Measurements from ENCODE around the gene PAX6.
A peak's percentile ranks its signal among the peaks of the same experiment; 100 is the strongest.

The PAX6 gene

DNA sequence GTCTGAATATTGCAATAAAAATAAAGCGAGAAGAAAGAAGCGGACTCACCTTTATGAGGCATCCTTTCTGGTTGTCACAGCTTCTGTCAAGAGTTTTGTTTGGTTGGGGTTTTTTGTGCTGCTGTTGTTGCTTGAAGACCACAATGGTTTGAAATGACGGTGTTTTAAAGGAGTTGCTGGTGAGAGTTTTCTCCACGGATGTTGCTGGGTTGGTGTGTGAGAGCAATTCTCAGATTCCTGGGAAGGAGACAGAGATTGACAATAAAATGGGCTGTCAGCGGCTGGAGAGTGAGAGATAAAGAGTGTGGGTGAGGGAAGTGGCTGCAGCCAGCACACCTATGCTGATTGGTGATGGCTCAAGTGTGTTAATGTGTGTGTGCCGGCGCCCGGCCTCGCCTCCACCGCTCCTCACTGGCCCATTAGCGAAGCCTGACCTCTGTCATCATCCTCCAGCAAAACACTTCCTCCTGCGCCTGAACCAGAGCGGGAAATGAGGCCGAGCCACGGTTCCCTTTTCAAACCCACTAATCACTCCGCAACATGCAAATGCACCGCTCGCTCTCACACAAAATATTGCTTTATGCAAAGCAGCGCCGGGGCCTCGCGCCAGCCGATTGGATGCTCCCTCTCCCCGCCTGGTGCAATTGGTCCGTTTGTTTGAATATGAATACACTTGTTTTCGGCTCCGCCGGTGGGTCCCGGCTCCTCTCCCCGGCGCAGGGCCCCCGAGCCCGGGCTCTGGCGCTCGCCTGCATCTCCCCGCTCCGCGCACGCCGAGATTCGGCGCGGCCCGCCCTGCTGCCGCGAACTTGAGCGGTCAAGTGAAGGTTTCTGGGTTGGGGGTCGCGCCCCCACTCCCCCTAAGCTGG lies at the start of gene PAX6:
Gene PAX6, minus strand, starts transcription at position 544 of the 869 bp plus-strand sequence. CDS start 4,911 bp downstream, outside the sequence.
- DNase-seq, result peak; percentile 94

DNA sequence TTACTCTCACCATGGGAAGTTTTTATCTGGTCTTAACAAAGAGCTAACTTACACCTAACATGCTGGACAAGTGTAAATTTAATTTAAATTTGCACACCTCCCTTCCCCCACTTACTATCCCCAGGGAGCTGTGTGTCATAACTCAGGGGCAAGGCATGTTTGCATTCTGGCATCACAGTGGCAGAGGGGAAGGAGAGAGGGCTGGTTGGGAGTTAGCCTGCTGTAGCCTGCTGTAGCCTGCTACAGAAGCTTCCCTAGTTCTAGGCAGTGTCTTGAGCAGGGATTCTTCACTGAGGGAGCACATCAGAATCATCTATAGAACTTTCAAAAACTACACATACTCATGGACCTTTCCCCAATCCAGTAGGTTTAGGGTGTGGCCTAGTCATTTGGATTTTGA lies 49.3 kb upstream of the PAX6 start:
- no peak for DNase-seq

DNA sequence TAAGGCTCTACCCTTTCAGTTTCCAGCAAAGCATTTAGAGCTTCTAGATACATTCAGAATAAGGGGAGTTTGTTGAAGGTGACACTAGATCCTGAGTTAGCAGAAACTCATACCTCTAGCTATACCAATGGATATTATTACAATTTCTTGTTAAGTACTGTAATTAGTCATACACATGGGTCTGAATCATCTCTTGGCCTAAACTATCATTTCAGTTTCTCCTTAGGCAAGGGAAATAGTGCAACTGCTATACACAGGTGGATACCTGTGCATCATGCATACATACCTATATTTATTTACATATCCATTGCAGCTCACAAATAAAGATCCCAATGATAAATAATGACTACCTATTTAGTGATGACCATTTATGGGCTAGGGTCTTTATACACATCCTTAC lies 45.1 kb upstream of the PAX6 start:
- DNase-seq, result no peak

DNA sequence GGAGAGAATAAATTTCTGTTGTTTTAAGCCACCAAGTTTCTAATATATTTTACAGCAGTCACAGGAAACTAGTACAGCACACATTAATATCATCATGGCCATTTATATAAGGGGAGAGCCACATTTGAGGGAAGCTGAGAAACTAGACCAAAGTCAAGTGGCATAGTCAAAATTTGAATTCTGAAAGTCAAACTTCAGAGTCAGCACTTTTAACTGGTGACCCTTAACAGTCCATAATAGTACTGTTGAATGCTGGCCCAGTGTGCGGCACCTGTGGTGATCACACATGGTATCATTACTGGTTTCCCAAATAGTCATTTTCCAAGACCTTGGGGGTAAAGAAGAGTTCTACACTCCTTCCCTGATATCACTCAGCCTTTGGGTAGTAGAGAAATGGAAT lies 44.3 kb upstream of the PAX6 start:
- no peak for DNase-seq

DNA sequence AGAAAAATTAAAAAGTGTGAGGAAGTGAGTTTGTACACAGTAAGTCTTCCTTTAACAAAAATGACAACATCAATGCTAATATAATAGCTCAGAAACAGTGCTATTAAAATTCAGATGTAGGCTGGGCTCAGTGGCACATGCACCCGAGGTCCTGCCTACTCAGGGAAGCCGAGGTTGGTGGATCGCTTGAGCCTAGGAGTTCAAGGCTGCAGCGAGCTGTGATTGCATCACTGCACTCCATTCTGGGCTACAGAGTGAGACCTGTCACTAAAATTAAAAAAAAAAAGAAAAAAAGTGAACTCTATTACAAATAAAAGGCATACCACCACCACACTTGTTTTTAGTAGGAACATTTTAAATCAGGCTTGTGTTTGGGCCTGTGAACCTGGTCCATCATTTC lies 39.2 kb upstream of the PAX6 start:
- no peak for DNase-seq

DNA sequence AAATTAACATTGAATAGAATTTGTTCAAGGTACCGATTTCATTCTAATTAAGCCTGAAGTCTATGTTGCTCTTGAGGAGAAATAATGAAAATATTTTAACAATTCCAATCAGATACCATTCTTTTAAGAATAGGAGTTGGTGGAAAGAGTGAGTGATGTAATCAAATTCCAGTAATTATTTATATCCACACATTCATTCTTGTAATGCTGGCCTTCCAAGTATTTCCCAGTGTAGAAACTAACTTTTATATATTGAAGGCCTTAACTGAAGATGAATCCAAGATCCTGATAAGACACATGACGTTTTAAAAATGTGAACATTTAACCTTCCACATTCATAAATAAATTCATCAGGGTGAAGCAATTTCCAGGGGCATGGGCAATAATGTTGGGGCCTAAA lies 36.6 kb upstream of the PAX6 start:
- no peak for DNase-seq

DNA sequence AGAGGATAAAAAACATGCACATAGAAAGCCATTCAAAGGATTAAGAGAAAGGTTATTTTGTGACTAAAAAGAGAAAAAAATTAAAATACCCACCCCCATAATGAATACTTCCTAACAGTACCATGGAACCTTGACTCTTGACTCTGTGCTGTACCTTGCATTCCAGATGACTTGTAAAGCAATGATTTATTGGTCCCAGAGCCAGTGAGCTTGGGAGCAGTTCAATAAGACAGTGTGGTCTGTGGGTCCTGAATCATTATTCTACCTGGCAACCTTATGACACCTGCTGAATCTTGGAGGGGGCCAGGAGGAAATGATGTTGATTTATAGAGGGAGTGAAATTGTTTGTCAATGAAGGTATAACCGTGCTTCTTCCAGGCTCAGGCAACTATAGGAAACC lies 34.2 kb upstream of the PAX6 start:
- DNase-seq, result no peak

DNA sequence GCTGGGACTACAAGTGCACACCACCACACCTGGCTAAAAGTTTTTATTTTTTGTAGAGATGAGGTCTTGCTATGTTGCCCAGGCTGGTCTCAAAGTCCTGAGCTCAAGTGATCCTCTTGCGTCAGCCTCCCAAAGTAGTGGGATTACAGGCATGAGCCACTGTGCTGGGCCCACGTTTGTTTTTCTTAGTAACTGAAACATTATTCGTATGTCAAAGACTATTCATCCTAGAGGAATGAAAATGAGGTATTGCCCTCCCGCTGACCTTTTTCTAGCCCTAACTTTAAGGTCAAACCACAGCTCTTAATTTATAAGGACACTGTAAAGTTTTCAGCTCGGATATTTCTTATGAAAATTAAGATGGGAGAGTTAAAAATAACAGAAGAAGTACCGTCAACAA lies 33.2 kb upstream of the PAX6 start:
- DNase-seq, result no peak

DNA sequence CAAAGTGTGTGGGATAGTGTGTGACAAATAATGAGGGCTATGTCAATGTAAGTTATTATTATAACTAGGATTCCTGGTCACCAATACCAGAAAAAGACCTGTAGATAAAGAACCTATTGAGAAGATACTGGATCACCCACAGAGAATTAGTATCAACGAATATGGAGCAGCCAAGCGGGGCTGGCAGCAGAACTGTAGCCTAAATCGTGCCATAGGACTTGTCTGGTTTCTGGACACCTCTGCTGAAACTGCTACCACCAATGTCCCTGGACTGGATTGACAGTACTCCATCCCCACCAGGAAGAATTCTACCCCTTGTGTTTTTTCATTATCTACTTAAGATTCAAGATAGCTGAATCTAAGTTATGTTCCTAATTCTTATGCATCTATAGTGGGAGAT lies 30.3 kb upstream of the PAX6 start:
- no peak for DNase-seq

DNA sequence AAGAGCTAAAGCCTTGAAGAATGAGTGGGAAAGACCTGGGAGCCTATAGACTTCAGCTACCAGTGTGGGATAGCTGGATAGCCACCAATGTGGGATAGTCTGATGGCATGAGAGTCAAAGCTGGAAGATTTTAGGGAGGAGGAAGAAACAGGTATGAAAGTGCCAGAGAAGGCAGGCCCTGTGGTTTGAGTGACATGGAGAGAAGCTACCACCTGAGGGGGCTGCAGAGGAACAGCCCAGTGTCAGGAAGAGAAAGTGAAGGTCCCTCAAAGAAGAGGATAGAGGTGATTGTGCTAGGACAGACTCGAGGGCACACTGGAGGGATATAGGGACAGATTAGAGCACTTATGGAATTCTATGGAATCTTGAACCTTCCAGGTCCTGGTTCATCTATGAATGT lies 23.1 kb upstream of the PAX6 start:
- DNase-seq, result no peak

DNA sequence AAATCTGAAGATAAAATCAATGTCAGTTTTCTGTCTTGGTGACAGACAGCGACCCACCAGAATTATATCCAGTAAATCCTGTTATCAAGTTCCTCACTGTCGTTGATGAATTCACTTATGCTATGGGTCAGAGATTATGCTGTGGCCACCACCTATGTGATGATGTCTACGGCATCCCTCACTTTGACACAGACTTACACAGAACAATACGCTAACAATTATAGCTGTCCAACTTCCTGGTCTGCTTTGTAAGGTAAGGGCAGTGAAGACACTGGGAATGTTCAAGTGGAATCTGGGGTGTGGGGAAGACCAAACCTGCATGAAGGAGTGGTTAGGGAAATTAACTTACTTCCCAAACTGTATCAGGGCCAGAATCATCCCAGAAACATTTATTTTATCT lies 19.3 kb upstream of the PAX6 start:
- DNase-seq, result no peak

DNA sequence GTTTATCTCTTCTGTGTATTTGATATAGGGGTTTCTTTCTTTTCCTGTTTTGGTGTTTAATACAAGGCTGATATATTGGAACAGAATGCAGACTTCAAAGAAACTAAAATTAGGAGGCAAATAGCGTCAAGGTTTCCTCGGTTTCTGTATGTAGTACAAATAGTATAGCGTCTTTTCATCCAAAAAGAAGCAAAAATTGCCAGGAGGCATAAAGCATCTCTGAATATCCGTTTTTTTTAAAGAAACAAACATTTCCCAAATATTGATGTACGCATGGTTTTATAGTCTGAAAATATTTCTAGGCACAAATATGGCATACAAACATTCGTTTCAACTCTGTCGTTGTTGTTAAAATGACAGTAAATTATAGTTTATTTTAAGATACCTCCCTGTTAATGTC lies 17.1 kb upstream of the PAX6 start:
- no peak for DNase-seq

DNA sequence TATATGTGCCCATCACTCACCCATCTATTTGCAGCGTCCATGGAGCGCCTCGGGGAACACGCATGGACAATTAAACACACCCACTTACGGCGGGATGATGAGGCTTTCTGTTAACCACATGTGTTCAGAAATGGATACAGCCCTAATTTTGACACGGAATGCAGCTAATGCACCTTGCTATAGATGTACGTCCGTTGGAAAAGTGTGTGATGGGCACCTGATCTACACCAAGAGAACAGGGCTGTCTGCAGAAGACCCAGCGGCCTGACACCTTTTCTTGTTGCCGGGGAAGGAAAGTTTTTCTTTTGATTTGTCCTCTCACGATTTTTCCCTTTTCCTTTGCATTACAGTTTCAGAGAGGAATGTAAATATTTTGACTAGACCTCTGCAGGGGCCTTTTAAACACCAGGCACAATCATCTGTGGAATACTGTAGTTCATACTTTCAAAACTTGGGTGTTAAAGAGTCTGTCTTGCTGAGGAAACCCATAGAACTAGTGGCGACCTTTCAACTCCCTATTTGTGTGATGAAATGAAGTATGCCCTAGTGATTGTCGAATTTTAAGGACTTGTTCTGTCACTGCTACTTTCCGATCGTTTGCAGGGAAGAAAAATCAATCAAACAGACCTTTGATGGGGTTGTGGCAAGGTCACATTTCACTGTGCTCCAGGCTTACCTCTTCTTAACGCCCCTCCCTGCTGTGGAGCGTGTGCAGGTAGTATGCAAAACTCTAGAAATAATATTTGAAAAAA lies 16.5 kb upstream of the PAX6 start:
- DNase-seq, result no peak

DNA sequence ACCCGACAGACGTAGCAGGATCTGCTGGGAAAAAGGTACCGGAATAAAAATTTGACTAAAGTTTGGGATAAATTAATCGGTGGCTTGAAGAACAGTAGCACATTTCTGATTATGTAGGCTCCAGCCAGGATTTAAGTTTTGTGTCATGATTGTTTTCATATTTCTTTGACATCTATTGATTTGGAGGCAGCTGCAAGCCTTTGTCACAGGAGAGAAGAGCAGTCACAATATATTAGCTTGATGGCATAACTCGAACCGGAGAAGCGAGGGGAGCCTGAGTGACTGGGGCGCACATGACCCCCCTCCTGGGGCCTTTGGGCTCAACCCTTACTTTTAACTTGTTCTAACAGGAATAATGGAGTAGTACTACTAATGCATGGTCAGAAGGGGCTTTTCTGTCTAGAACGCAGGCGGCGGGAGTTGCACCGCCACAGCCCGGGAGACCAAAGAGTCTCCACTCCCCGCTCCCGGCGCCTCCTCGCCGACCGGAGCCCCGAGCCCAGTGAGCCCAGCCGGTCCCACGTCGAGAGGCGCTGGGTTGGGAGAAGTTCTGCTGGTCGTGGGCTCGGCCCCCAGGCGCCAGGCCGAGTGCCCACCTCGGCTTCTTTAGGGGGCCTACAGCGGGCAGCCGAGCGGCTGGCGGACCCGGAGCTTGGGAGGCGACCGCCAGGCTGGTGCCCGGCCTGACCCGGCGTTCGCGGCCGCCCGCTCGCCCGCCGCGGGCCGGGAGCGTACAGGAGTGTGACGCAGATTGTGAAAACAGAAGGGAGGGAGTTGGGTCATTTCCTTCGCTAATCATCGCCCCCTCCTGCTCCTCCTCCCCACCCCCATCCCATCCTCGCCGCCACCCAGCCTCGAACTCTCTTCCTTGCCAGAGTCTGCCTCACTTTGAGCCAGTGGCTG lies 15.7 kb upstream of the PAX6 start:
- DNase-seq, result no peak

DNA sequence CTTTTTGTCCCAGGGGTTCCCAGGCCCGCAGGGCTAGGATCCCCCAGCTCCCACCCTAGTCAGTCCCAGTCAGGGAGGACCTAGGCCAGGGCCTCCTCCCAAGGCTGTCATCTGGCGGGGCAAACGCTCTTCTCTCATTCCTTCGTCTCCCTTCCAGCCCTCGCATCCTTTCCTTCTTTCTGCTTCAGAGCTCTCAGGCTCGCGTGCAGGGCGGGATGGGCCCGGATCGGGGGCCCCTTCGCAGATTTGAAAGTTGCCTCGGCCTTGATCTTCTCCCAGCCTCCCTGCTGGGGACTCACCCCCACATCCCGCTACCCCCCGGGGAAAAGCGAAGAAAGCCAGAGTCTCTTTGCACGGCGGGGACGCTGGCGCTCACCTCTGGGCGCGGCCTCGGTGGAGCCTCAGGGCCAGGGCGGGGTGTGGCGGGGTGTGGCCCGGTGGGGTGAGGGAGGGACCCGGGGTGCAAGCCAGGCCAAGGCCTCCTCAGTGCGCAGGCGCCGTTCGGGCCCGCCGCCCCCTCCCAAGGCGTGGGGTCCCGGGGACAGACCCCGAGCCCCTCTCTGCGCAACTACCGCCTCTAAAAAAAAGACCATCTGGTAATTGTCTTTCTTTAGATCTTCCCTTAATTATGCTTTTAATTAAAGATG lies 14.8 kb upstream of the PAX6 start:
- DNase-seq, result no peak

DNA sequence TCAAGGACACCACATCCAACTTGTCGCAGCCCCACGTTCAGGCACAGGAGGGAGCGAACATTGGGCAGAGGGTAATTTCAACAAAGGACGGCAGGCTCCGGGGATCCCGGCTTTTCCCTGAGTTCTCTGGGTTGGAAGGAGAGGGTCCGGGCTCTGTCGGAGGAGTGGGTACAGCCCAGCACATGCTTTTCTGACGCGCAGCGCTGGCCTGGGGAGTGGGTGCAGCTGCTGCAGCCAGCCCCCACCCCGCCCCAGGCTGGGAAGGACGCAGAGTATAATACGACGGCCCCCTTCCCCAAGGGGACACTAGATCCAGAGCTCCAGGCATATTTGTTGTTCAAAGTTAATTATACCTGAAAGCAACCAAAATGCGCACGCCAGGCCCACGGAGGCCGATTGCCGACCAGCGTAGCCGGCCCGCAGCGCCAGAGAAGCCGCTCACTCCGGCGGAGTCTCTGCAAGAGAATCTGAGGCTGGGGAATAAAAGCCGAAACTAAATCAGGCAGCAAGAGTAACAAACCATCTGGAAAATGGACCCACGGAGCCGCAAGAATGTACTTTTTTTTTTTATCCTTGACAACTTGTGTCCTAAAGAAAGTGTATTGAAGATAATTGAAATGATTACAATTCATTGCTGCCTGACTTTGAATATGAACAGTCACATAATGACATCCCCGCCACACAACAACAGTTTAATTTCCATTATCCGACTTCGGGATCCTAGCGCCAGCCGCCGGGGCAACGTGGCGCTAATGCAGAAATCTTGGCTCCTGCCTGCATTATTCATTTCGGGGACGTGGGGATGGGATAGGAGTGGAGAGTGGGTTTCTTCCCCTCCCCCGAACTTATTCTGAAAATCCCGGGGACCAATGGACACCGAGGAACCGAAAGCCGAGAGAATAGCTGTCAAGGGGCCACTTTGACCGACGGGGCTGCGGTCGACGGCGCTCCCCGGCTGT lies 14.0 kb upstream of the PAX6 start:
- DNase-seq, result no peak

DNA sequence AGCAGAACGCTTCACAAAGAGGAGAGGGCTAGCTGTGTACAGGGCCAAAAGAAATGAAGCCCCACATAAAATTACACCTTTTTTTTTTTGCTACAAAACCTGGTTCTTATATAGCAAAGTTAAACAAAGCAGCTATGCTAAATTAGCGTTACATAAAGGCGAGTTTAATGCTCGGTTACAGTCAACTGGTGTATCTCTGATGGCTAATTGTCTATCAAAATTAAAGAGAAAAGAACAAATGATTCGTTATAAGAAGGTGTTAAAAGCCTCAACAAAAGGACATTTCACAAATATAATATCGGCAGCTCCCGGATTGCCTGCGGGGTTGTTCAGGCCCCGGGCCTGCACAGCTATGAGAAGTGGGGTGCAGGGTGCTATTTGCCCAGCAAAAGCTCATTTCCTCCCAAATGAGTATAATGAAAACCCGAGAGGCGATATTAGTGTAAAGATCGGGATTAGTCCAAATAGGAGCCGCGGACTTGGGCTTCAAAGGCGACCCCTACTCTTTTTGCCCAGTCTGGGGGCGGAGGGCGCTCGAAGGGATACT lies 13.3 kb upstream of the PAX6 start:
- no peak for DNase-seq

DNA sequence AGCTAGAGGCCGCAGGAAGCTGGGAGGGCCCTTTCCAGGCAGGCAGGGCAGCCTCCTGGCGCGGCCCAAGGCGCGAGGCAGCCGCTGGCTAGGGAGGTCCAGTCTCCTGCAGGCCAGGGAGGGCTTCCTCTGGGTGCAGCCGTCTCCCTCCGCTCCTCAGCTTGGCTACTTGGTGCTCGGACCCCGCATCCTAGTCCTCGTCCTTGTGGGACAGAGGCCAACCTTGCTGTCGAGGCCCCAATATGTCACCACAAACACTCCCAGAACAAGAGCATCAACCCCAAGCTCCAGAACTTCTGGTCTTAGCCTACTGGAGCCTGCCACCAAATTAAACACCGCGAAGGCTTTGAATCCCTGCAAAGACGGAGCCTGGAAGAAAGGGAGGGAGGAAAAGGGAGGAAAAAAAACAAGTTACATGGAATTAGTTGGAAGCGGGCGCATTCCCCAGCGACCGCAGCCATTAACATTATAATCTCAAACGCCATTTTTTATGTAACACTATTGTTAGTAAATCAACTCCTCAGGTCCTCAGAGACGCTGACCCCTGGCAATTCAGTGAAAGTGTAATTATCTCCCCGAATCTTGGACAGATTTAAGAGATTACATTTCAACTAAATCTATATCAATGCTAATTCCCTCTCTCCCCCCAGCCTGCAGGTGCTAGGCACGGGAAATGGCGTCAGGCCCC lies 12.7 kb upstream of the PAX6 start:
- no peak for DNase-seq

DNA sequence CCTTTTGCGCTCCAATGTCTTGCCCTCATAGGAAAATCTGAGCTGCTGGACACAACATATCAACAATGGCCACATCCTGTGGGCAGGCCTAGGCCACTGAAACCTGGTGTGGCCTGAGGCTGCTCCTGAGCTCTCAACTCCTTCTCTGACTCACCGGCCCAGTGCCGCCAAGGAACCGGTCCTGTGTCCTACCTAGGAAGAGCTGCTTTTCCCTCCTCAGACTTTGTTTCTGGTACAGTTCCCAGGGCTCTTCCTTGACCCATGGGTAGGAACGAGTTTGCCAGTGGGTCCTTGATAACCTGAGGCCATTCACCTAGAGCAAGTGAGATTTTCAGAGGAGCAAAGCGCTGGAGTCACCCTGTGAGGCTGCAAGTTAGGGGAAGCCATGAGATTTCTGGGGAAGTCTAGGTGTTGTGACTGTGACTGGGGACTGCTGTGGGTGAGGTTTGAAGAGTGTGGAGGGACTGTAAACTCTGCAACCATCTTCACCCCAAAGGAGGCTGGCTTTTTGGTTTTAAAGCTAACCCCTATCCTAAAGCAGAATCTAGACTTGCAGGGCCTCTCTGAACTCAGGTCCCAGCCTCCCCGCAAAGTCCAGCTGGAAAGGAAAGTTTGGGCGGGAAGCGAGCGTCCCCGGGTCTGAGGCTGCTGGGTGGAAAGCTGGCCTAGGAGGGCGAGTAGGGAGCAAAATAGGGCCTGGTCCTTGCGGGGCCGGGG lies 12.0 kb upstream of the PAX6 start:
- DNase-seq, result no peak

All from NCI-H748 treated with DMSO at 0.1 percent for 48 hours (cell line).